ENCODE results near the gene MUC5AC.
"Not testable (repeated sequence)": the region's sequence is repeated elsewhere in the genome, so short reads cannot be mapped to it uniquely, and the experiment has no call there.

MUC5AC gene

GRCh38 chr11:1209371-1210057, 51.8 kb downstream of the MUC5AC start:
- DNase-seq = no peak

DNA sequence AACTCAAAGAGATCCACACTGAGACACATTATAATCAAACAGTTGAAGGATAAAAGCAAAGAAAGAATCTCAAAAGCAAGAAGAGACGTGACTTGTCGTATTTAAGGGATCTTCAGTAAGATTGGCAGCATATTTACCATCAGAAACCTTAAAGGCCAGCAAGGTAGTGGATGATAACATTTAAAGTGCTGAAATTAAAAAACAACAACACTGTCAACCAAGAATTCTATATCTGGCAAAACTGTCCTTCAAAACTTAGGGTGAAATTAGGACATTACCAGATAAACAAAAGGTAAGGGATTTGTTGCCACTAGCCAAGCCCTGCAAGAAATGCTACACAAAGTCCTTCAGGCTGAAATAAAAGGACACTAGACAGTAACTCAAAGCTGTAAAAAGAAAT, 54.1 kb downstream of the MUC5AC start:
- no peak for DNase-seq

- DNase-seq = not testable (repeated sequence)
These were observed 58.1 kb downstream of the MUC5AC start for GRCh38 chr11:1215826-1216225.

DNA sequence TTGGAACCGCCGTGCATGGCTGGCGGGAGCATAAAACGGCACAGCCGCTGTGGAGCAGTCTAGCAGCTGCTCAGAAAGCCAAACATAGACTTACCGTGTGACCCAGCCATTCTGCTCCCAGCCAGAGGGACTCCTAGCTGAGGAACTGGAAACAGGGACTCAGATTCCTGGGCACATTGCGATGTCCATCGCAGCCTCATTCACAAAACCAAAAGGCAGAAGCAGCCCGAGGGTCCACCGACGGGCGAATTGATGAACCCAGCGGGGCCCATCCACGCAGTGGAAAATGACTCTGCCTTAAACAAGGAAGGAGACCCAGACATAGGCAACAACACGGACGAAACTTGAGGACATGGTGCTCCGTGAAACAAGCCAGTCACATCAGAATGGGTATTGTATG, 59.4 kb downstream of the MUC5AC start:
- DNase-seq = no peak

- no peak for DNase-seq
These were observed 60.6 kb downstream of the MUC5AC start for GRCh38 chr11:1218256-1218787.

- DNase-seq = no peak
These were observed 61.2 kb downstream of the MUC5AC start for GRCh38 chr11:1218788-1219445.

DNA sequence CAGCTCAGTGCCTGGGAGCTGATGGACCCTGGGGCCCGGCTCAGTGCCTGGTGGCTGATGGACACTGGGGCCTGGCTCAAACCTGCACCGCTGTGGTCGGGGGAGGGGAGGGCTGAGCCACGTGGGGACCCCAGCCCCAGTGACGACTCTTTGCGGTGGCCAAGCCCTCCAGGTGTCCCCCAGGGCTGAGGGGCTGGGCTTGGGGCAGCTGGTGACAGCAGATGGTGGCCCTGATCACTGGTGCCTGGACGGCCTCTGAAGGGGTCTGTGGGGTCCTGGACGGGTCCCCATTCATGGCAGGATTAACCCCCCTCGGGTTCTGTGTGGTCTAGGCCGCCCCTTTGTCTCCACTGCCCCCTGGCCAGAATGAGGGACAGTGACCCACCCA, 61.7 kb downstream of the MUC5AC start:
- no peak for DNase-seq

GRCh38 chr11:1219834-1220815, 62.4 kb downstream of the MUC5AC start:
- DNase-seq = no peak

GRCh38 chr11:1220941-1221721, 63.4 kb downstream of the MUC5AC start:
- no peak for DNase-seq

DNA sequence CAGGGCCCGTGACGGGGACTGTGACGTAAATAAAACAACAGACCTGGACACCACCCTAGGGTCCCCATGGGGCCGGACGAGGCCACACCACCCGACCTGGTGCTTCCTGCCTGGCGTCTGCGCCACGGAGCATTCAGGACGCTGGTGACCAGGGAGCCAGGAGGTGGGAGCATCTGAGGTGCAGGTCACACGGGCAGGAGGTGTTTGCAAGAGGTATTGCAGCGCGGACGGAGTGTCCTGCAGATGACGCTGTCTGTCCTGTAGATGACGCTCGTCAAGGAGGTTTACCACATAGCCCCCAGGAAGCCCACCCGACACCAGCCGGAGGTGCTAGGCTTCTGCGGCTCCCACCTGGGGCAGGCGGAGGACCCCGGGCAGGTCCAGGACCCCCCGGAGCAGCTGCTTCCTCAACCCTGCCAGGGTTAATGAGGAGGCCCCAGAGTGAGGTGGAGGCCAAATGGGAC, 64.1 kb downstream of the MUC5AC start:
- DNase-seq = no peak

DNA sequence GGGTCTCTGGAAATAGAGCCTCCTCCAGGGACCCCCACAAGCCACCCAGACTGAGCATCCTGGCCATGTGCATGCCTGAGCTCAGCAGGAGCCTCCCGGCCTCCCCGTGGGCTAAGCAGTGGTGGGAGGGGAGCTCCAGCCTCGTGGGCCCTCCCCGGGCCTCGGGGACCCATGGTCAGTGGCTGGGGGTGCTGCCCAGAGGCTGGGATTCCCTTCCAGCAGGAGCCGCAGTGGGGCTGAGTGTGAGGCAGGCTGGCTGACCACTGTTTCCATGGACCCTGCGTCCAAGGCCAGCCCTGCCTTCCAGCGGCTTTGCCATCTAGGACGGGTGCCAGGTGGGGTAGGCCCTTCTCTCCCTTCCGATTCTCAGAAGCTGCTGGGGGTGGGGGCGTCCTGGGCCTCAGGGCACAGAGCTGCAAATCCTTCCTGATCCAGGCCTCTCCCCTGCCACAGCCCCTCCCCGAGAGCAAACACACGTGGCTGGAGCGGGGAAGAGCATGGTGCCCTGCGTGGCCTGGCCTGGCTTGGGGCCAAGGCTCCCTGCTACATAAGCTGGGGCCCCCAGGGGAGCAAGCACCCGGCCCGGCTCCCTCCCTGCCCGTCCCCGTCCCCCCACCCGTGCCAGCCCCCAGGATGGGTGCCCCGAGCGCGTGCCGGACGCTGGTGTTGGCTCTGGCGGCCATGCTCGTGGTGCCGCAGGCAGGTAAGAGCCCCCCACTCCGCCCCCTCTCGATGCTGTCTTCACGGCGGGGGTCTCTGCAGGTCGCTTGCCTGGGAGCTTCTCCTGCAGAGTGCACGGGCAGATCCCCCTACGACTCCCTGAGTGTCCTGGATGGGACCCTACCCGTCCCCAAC, 65.0 kb downstream of the MUC5AC start, which contains the start of gene MUC5B:
MUC5B (plus strand) TSS at position 576 of the 855 bp plus-strand sequence; CDS start at position 634, 58 bp downstream.
- DNase-seq = no peak

DNA sequence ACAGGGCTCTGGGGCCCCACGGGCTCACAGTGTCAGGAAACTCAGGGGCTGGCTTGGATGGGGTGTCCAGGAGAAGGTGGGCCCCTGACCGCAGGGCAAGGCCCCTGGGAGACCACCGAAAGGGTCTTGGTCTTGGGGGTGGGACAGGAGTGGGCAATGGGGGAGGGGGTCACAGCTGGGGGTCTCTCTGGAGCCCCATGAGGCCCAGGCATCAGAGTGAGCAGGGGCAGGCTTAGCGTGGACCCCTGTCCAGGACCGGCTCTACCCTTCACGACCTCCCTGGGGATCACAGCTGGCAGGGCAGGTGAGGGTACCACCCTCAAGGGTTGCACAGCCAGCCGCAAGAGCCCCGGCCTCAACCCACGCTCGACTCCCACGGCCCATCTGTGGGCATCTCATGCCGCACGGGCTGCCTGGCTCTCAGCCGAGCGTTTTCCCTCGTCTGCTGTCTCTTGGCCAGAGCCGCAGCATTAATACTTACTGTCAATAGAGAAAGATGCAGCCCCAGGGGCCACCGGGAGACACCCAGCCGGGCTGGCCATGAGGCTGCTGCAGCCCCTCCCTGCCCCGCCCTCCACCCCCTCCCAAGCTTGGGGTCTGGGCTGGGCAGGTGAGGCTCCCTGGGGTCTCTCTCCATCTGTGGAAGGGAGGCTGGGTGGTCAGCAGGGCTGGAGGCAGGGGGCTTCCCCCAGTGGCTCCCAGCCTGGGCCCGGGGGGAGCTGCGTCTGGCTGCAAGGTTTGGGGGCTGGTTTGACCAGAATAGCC, 65.8 kb downstream of the MUC5AC start:
- no peak for DNase-seq

DNA sequence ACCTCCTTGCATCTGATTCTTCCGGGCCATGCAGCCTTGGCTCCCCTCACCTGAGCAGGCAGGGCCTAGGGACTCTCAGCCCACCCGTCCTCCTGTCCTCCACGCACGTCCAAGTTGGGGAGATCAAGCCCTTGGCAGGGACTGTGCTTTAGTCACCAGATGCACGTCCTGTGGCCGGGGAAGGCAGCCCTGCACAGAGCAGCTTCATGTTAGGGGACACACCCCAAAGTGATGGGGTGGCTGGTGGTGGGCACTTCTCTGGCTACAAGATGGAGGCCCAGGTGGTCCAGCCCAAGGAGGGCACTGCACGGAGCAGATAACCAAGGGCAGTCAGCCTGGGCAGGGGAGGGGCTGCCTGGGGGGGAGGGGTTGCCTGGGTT, 66.3 kb downstream of the MUC5AC start:
- no peak for DNase-seq

DNA sequence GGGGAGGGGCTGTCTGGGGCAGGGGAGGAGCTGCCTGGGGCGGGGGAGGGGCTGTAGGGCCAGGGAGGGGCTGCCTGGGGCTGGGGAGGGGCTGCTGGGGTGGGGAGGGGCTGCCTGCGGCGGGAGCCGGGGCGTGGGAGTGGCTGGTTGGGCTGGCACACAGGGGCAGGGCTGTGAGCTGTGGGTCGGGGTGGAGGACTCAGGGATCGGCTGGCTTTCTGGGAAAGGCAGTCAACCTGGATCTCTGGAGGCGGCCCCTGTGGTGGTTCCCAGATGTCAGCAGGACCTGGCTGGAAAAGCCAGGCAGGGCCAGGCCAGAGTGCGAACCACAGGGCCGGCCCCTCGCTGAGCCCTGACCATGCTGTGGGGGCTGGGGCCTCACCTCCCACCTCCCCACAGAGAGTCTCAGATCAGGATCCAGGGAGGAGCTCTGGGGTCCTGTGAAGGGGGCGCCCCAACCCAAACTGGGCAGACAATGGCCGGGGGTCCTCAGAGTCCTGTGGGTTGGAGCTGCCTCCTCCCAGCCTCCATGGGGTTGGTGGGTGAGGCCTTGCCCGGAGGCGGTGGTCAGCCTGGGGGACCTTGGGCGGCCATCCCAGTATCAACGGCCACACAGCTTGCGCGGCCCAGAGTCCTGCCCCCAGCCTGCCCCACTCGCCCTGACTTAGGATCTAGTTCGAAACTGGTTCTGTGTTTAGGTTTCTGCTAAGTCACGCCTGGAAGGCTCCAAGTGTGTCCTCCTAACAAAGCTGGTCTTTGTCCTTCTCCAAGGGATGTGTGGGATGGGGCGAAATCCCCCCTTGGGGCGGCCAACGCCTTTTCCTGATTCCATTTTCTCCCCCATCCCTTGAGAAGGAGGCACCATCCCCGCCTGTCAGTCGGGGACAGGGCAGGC, 67.0 kb downstream of the MUC5AC start:
- no peak for DNase-seq

DNA sequence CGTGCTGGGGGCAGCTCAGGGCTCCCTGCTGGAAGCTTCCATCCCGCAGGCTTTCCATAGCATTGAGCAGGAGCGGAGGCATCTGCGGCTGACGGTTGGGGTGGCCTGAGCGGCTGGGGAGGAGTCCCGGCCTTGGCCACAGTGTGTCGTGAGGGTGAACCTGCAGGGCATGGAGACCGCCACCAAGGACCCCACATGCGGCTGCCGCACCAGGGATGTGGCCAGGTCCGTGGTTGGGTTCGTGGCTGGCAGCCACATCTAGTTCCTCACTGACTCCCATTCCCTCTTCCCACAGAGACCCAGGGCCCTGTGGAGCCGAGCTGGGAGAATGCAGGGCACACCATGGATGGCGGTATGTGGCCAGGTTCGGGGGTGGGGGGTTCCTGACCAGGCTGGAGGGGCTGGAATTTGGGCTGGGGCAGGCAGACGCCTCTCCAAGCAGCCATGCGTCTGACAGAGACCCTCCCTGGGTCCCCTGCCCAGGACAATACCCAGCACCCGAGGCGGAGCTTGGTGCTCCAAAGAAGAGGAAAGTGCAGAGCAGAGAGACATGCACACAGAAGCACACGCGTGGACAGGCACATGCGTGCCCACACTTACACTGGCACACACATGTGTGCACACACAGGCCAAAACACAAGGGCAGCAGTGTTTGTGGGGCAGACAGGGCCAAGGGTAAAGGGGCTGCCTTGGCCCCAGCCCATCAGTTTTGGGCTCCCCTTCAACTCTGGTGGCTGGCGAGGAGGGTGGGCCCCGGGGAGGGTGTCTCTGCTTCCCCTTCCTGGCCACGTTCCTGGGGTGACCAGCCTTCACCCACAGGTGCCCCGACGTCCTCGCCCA, 67.9 kb downstream of the MUC5AC start:
- no peak for DNase-seq

GRCh38 chr11:1226226-1226985, 68.7 kb downstream of the MUC5AC start:
- DNase-seq = no peak

DNA sequence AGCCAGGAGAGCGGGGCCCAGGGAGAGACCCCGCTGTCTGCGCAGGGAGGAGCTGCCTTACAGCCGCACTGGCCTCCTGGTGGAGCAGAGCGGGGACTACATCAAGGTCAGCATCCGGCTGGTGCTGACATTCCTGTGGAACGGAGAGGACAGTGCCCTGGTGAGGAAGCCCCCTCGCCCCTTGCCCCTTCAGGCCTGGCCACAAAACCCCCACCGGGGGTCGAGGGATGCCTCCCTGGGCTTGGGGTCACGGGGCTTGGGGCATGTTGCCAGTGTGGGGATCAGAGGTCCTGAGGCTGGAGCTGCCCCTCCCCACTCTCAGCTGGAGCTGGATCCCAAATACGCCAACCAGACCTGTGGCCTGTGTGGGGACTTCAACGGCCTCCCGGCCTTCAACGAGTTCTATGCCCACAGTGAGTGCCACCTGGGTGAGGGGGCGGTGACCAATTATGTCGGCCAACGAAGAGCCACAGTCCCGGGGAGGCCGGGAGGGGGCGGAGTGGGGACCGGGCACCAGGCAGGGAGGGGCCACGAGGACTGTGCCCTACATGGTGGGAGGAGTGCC, 69.3 kb downstream of the MUC5AC start:
- no peak for DNase-seq
